MG63 (cell line): ENCODE results near the gene ERAL1. TPM values are rescaled to one million over a fixed set of nuclear protein-coding genes. Genes with fewer than 3 reads are reported as not detected.
"Not testable (repeated sequence)": the region's sequence is repeated elsewhere in the genome, so short reads cannot be mapped to it uniquely, and the experiment has no call there.

Source experiments
- DNase-seq: peaks from one replicate; pipeline ENCODE4 v3.0.0-alpha.2; 2020
- H3K27me3 ChIP-seq: fragments of 250-450 bp; sonication (Bioruptor Pico); 2 replicates; pipeline ENCODE4 v1.5.1; 2020; ENCODE audit warnings: mild to moderate bottlenecking, moderate library complexity
- H3K36me3 ChIP-seq: fragments of 250-450 bp; sonication (Bioruptor Pico); 2 replicates; pipeline ENCODE4 v1.5.1; 2020; ENCODE audit warnings: mild to moderate bottlenecking, moderate library complexity
- H3K4me3 ChIP-seq: fragments of 250-450 bp; sonication (Bioruptor Pico); 2 replicates; pipeline ENCODE4 v1.5.1; 2020; ENCODE audit warnings: mild to moderate bottlenecking, moderate library complexity
- H3K9me3 ChIP-seq: fragments of 250-450 bp; sonication (Bioruptor Pico); 2 replicates; pipeline ENCODE4 v1.5.1; 2020; ENCODE audit warnings: mild to moderate bottlenecking, moderate library complexity
- total RNA-seq: library from RNA; depleted of rRNA; stranded (reverse); fragments of >200 nt; shearing (Covaris generic); gene quantifications from 2 replicates; pipeline ENCODE4 v1.2.3, GENCODE V29; 2014; ENCODE audit warnings: low replicate concordance; rRNA removed

Gene ERAL1
- total RNA-seq, 1 experiment from 2014 or later: 60.8 TPM

DNA sequence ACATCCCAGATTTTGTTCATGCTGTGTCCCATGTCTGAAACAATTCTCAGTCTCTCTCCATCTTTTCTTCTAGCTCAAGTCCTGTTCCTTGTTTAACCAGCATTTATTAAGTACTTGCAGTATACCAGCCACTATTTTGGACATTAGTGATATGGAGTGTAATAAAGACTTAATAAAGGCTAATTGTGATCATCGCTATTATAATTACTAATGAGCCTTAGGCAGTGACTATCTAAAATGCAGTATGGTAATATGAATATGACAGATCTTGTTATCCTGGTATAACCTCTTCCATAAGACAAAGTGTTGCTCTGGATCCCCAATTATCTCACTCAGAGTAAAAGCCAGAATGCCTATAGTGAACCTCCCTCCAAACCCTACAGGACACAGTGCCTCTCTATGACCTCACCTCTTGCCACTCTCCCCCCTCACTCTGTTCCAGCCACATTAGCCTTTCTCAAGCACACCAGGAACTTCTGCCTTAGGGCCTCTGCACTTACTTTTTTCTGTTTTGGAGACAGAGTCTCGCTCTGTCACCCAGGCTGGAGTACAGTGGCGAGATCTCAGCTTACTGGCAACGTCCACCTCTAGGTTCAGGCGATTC lies 44.5 kb downstream of the ERAL1 start:
- no peaks in the 10 kb centered on the region for H3K9me3 ChIP-seq
- H3K36me3 ChIP-seq: no peaks in the 10 kb centered on the region
- peaks cover 2% of the 10 kb centered on the region; the same call in 1 of the 2 replicates for H3K27me3 ChIP-seq
- no peak for DNase-seq
- H3K4me3 ChIP-seq: no peak overlapping the region

DNA sequence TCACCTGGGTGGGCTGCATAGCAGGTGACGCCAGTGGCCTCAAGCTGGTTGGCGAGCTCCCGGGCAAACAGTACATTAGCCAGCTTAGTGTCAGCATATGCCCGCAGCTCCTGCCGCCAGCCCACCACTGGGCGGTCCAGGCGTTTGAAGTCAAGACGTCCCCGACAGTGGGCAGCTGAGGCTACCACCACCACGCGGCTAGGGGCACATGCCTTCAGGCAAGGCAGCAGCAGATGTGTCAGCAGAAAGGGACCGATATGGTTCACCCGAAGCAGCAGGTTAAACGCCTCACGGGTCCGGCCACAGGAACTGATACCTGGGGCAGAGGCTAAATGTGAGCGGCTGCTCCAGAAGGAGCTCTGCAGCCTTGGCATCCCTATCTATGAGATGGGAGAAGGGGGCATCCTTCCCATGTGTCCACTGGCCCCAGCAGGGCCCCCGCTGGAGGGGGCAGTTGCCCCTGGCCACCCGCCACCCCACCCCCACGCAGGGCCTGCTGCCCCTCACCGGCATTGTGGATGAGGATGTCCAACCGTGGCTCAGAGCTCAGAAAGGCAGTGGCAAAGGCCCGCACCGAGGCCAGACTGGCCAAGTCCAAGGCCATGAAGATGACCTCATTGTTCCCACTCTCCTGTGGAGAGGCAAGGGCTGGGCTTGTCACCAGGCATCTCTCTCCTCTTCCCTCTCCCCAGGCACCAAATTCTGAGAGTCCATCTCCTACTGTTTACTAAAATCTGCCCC lies 46.3 kb downstream of the ERAL1 start:
- Histone ChIP-seq H3K4me3 (no peak overlapping the region), H3K36me3 (peaks cover 11% of the 10 kb centered on the region), H3K27me3 (peaks cover 2% of the 10 kb centered on the region; the same call in 1 of the 2 replicates), H3K9me3 (no peaks in the 10 kb centered on the region)
- no peak for DNase-seq

DNA sequence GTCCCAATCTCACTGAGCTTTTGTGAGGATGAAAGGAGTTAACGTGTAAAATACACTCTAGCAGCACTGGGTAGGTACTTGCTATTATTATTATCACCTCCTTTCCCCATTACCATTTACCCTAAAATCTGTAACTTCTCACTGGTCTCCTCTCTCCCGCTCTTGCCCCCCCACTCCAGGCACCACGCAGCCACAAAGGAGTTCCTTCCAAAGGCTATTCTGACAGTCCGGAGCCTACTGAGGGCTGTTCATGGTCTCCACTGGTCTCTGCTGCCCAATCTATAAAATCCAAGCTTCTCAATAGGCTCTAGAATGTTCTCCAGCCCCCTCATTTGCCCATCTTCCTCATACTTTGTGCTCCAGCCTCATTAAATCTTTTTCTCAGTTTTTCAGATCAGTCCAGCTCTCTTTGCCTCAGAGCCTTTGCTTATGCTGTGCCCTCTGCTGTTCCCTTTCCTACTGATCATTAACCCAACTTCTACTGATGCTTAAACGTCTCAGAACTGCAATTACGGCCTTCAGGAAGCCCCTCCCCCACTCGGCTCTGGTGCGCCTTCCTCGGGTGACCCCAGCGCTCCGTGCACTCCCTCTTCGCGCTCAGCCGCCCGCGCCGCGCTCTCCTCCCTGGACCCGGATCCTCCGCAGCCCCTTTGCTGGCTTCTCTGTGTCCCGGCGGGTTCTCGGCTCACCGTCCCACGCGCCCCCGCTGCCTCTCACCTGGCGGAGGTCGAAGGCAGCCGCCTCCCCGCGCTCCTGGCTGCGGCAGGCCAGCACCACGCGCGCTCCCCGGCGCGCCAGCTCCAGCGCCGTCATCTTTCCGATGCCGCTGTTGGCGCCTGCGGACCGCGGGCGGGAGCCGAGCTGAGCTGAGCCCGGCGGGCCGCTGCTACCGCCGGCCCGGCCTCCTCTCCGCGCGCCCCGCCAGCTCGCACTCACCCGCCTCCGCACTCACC lies 47.3 kb downstream of the ERAL1 start:
- peak overlapping the region; percentile 53 for H3K4me3 ChIP-seq
- peaks cover 21% of the 10 kb centered on the region for H3K36me3 ChIP-seq
- H3K27me3 ChIP-seq: peaks cover 2% of the 10 kb centered on the region; the same call in 1 of the 2 replicates
- no peaks in the 10 kb centered on the region for H3K9me3 ChIP-seq
- peak; percentile 23 for DNase-seq

DNA sequence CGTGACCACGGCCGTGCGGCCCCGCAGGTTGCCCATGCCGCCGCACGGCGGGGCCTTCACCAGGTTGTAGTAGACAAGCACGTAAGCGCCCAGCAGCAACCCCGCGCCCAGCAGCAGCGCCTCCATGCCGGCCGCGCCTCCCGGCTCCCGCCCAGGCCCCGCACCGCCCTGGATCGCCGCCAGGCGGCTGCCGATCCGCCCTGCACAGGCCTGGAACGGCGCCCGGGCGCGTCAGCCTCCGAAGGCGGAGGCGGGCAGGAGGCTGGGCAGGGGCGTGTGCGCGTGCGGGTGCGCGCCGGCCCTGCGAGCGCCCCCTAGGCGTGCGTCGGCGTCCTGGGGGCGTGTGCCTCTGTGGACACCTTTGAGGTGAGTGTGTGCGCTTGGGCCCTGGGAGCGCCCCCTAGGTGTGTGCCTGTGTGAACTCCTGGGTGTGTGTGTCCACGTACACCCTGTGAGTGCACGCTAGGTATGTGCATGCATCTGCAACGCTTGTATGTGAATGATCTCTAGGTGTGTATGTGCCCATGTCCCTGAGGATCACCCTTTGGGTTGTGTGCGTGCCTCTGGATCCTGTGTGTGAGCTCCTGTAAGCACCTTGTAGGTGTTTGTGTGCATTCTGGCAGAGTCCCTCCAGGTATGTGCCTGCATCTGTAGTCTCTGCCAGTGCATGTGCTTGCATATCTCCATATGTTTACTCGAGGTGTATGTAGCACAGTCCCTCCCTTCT lies 48.2 kb downstream of the ERAL1 start, which contains the start of gene DHRS13:
DHRS13 (minus strand) TSS at position 261 of the 727 bp plus-strand sequence; CDS start at position 126, 135 bp downstream.
- Histone ChIP-seq H3K27me3 (peaks cover 2% of the 10 kb centered on the region; the same call in 1 of the 2 replicates), H3K36me3 (peaks cover 30% of the 10 kb centered on the region), H3K9me3 (no peaks in the 10 kb centered on the region), H3K4me3 (peak within 1 kb of the TSS; percentile 53)
- DNase-seq: peak; percentile 92

DNA sequence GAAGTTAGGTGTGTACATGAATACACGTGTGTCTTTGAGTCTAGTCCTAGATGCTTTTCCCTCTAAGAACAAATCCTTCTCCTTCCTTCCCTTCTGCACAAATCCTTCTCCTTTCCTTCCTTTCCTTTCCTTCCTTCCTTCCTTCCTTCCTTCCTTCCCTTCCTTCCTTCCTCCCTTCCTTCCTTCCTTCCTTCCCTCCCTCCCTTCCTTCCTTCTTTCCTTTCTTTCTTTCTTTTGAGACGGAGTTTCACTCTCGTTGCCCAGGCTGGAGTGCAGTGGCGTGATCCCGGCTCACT lies 48.7 kb downstream of the ERAL1 start:
- not testable (repeated sequence) for DNase-seq, H3K27me3 ChIP-seq, H3K9me3 ChIP-seq
- H3K36me3 ChIP-seq: peaks cover 35% of the 10 kb centered on the region
- peak overlapping the region; percentile 53 for H3K4me3 ChIP-seq

DNA sequence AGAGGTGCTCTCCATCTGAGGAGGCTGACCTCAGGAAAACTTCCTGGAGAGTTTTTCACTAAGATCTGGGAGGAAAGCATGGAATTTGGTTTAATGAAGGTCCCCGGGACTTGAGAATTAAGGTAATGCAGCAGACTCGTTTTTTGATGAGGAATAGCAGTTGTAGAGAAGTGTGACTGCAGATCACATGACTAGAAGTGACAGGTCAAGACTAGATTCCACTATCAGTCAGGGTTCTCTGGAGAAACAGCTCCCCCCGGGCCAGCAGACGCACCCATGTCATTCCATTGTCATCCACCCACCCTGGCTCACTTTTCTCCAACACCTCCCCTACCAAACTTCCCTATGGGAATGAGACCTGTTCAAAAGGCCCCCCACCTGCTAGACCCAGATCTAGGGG lies 50.0 kb downstream of the ERAL1 start:
- no peak for DNase-seq

DNA sequence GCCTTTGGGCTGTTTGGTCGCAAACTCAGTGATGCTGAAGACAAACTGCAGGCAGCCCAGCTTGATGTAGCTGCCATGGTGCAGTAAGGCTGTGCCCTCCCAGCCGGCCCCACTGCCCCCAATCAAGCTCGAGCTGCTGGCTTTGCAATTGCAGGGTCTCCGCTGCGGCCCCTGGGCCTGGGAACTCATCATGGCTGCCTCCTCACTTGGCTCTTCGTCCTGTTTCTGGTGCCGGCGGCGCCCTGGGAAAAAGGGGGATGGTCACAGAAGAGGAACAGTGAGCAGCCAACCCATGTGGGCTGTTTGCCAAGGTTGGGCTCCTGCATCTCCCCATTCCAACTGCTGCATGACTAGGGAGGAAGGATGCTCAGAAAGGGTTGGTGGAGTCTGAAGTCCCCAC lies 51.5 kb downstream of the ERAL1 start:
- Histone ChIP-seq H3K4me3 (no peak overlapping the region), H3K27me3 (peaks cover 2% of the 10 kb centered on the region; the same call in 1 of the 2 replicates), H3K9me3 (no peaks in the 10 kb centered on the region), H3K36me3 (peaks cover 62% of the 10 kb centered on the region)
- no peak for DNase-seq

More for the DNA sequence above, 50.0 kb downstream of the ERAL1 start:
- no peaks in the 10 kb centered on the region for H3K9me3 ChIP-seq
- no peak overlapping the region for H3K4me3 ChIP-seq
- peaks cover 2% of the 10 kb centered on the region; the same call in 1 of the 2 replicates for H3K27me3 ChIP-seq
- peaks cover 48% of the 10 kb centered on the region for H3K36me3 ChIP-seq

DNA sequence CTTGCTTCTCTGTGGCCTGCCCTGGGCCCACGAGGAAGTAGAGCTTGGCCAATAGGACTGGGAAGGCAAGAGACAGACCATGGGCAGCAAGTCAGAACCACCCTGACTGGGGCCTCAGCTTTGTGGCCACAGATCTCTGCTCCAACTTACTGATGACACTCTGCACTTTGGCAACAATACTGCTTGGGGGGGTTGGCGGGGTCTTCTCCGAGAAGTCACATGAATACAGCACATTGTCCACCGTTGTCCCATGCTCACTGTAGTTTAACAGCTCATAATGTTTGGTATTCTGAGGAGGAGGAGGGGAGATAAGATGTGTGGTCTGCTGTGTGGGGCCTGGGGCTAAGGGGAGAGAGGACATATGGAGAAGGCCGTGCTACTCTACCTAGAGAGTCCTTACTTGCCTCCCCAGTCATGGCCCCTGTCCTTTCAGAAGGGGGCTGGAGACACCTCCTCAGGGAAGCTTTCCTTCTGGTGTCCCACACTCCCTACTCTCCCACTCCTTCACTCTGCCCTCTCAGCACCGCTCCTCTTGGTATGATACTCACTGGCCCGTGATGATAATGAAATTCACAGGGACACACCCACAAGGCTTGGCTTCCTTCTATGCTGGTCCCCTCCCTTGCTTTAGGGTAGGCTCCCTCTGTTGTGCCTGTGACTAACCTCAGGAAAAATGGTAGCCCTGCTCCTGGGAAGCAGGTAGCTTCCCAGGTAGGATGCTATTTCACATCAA lies 52.1 kb downstream of the ERAL1 start:
- no peak for DNase-seq
- Histone ChIP-seq H3K4me3 (no peak overlapping the region), H3K36me3 (peaks cover 66% of the 10 kb centered on the region), H3K27me3 (peaks cover 2% of the 10 kb centered on the region; the same call in 1 of the 2 replicates), H3K9me3 (no peaks in the 10 kb centered on the region)

DNA sequence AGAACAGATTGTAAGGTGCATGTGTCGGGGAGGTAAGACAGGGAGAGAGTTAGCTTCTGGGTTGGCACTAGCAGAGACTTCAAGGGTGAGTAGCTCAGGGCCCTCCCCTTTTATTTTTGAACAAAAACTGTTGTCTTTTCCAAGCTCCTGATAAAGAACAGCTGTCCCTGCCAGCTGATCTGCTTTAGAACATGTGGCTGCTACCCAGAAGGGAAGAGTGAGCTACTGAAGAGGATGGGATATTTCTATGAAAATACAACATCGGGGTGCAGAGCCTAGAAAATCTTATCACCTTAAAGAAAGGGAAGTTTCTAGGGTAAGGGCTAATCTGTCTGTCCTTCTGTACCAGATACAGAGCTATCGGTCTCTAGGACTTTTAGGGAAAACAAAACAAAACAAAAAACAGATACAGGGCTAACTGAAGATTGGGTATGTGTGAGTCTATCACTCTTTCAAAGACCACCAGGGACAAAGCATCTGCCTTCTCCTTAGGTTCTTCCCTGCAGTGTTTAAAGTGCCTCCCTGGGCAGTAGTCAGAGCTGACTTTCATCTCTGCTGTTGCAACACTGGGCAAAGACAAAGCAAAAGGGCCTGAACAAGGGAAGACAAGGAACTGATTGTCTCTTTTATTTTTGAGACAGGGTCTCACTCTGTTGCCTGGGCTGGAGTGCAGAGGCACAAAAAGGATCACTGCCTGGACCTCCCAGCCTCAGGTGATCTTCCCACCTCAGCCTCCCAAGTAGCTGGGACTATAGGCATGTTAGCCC lies 53.1 kb downstream of the ERAL1 start:
- DNase-seq: no peak
- Histone ChIP-seq H3K4me3 (no peak overlapping the region), H3K36me3 (peaks cover 75% of the 10 kb centered on the region), H3K27me3 (no peaks in the 10 kb centered on the region), H3K9me3 (no peaks in the 10 kb centered on the region)

DNA sequence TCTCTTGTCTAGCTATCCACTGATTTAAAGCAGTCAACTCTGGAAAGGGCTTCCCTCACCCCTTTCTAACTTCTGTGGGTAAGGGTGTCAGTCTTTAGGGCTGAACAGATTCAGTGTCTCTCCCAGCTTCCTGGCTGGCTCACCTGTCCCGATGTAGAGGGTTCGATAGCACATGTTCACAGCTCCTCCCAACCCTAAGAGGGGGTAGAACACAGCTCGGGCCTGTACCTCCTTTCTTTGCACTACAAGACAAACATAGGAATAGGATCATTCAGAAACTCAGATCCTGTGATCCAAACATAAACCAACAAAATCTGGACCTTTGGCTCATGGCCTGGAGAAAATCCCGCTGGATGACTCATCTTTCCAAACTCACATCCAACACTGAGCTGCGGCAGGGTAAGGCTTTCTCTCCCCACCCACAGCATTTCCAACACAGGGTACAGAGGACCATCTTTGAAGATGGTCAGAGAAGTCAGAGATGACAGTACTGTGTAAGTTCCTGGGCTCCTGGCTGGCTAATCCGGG lies 53.9 kb downstream of the ERAL1 start:
- peak; percentile 69 for DNase-seq
- H3K36me3 ChIP-seq: peaks cover 83% of the 10 kb centered on the region

DNA sequence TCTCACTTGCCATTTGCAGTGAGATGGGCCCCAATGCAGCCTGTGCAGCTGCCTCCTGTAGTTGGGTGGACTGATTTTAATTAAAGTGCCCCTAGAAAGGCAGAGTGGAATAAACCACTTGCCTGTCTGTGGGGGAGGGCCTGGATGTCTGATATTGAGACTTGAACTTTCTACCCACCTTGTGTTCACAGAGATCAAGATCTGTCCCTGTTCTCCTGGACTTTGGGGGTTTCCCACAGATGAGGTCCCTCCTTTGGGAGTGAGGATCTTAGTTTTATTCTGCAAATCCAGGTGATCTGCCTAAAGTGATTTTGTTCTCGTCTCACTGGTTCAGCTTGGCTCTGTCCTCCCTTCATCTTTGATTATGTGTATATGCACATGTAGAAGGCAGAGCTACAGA lies 55.7 kb downstream of the ERAL1 start:
- Histone ChIP-seq H3K36me3 (peaks cover 95% of the 10 kb centered on the region), H3K9me3 (no peaks in the 10 kb centered on the region), H3K27me3 (no peaks in the 10 kb centered on the region), H3K4me3 (no peak overlapping the region)
- DNase-seq: no peak

More for the DNA sequence above, 53.9 kb downstream of the ERAL1 start:
- no peaks in the 10 kb centered on the region for H3K27me3 ChIP-seq
- H3K4me3 ChIP-seq: no peak overlapping the region
- no peaks in the 10 kb centered on the region for H3K9me3 ChIP-seq

Other genes starting within 250 kb of the ERAL1 start
- 0.79 and 1.3 TPM in 2 replicates for gene RSKR, start 240.8 kb upstream of the ERAL1 start, total RNA-seq
- 114 and 149 TPM in 2 replicates for gene BLTP2, start 209.9 kb upstream of the ERAL1 start, total RNA-seq
- 58.6 and 78.2 TPM in 2 replicates for gene SDF2, start 193.1 kb upstream of the ERAL1 start, total RNA-seq
- gene SUPT6H, start 192.8 kb upstream of the ERAL1 start, total RNA-seq: 27.6 and 32.0 TPM in 2 replicates
- gene PROCA1, start 143.1 kb upstream of the ERAL1 start, total RNA-seq: 0.79 TPM in 1 of 2 replicates, not detected in the other
- gene RAB34, start 137.1 kb upstream of the ERAL1 start, total RNA-seq: 445 and 645 TPM in 2 replicates
- gene RPL23A, start 135.0 kb upstream of the ERAL1 start, total RNA-seq: 768 and 1,491 TPM in 2 replicates
- 6.7 and 26.1 TPM in 2 replicates for gene TLCD1, start 128.8 kb upstream of the ERAL1 start, total RNA-seq
- 0.69 and 4.0 TPM in 2 replicates for gene NEK8, start 126.2 kb upstream of the ERAL1 start, total RNA-seq
- gene TRAF4, start 111.0 kb upstream of the ERAL1 start, total RNA-seq: 26.1 and 115 TPM in 2 replicates
- gene FAM222B, start 12.2 kb upstream of the ERAL1 start, total RNA-seq: 0.05 and 0.46 TPM in 2 replicates
- 72.9 and 85.2 TPM in 2 replicates for gene FLOT2, start 42.7 kb downstream of the ERAL1 start, total RNA-seq
- 10.3 and 12.0 TPM in 2 replicates for gene DHRS13, start 48.1 kb downstream of the ERAL1 start, total RNA-seq
- gene PHF12, start 96.5 kb downstream of the ERAL1 start, total RNA-seq: 4.8 and 8.4 TPM in 2 replicates
- gene SEZ6, start 151.0 kb downstream of the ERAL1 start, total RNA-seq: not detected in 2 replicates
- gene PIPOX, start 188.1 kb downstream of the ERAL1 start, total RNA-seq: 0.69 and 1.6 TPM in 2 replicates